Ureter (tissue), 1 donor: Measurements from ENCODE around the gene MGAT4C. TPM values are rescaled to one million over a fixed set of nuclear protein-coding genes. Genes with fewer than 3 reads are reported as not detected.

Source experiments
- DNase-seq: peaks from one replicate; pipeline ENCODE4 v3.0.0-alpha.2; 2020; ENCODE audit warnings: low spot score
- total RNA-seq: library from RNA; stranded (reverse); gene quantifications from one replicate; pipeline ENCODE4 v1.2.4, GENCODE V29; 2023
- donor health status: DM: yes; HTN: yes; CAD: no.

MGAT4C gene
- total RNA-seq, 1 donor from 2014 or later: 0.26 TPM

- DNase-seq: no peak
Observed at GRCh38 chr12:85975716-85976115, 280.5 kb downstream of the MGAT4C start.

- DNase-seq: no peak
Observed at GRCh38 chr12:85971800-85972199, 284.4 kb downstream of the MGAT4C start.

GRCh38 chr12:85968606-85969005 is 287.6 kb downstream of the MGAT4C start:
- DNase-seq: no peak

GRCh38 chr12:85963326-85963725 is 292.9 kb downstream of the MGAT4C start:
- DNase-seq: no peak

- DNase-seq: no peak
Observed at GRCh38 chr12:85956081-85956480, 300.1 kb downstream of the MGAT4C start.

- DNase-seq: no peak
Observed at GRCh38 chr12:85955127-85955526, 301.1 kb downstream of the MGAT4C start.

- no peak for DNase-seq
Observed at GRCh38 chr12:85951823-85952222, 304.4 kb downstream of the MGAT4C start.

GRCh38 chr12:85949253-85949652 is 306.9 kb downstream of the MGAT4C start:
- DNase-seq: no peak

- DNase-seq: no peak
Observed at GRCh38 chr12:85948340-85948739, 307.9 kb downstream of the MGAT4C start.

- DNase-seq: no peak
Observed at GRCh38 chr12:85947286-85947685, 308.9 kb downstream of the MGAT4C start.

GRCh38 chr12:85946375-85946774 is 309.8 kb downstream of the MGAT4C start:
- no peak for DNase-seq

GRCh38 chr12:85927166-85927565 is 329.0 kb downstream of the MGAT4C start:
- no peak for DNase-seq

- DNase-seq: no peak
Observed at GRCh38 chr12:85923767-85924331, 332.3 kb downstream of the MGAT4C start.

GRCh38 chr12:85920324-85920947 is 335.8 kb downstream of the MGAT4C start:
- no peak for DNase-seq
